ENCODE data around the gene KIF26B. TPM values are rescaled to one million over a fixed set of nuclear protein-coding genes. Genes with fewer than 3 reads are reported as not detected.

The KIF26B gene
- polyA plus RNA-seq, 4 donors = 19.7 to 35.9 (median 34.0) TPM

DNA sequence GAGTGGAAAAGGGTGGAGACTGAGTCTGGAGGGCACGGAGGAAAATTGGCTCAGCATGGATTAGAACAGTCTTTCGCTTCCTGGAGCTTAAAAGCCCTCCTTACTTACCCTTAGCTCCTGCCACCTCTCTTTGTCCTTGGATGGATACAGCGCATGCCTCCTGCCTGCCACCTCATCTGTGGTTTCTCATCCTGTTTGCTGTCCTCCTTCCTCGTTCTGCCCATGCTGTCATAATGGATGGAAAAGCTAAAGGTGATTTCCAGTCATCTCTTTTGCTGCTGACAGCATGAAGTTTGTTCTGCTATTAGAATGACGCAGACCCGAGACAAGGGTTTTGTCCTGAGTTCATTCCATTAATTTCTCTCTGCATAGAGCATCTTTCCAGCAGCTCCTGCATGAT is 425.9 kb downstream of the KIF26B start:
- DNase-seq (ENCODE audit: low read depth in 4 of 4, low spot score in 3 of 4) = no peak

DNA sequence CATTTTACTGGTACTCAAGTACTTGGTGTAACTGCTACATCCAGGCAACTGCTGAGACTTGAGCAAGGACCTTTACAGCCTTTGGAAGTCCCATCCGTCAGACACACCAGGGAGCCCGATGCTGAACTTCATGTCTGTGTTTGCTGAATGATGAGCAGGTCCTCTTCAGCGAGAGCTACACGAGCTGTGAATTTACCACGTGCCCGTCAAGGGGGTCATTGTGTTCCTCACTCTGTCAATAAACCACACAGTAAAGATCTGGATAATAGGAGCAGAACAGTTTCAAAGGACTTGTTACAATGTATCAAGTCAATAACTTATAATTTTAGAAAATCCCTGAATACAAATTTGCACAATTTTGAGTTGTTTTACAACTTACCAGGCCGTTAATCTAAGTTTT is 427.2 kb downstream of the KIF26B start:
- no peak for DNase-seq (ENCODE audit: low read depth in 4 of 4, low spot score in 3 of 4)

DNA sequence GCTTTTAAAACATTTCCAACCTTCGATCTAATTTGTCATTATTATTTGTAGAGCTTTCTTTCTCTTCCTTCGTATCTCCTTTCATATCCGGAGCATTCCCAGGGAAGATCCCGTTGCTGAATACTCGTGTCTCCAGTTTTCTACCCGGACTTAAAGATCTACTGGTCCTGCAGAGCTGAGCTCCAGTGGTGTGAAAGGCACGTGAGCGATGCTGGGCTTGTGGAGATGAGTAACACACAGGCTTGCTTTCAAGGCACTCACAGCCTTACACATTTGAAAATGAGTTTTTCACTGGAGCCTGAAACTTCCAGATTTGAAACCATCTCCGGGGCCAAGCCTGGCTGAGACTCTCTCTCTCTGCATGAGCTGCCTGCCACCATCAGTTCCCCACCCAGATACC is 428.3 kb downstream of the KIF26B start:
- DNase-seq (ENCODE audit: low read depth in 4 of 4, low spot score in 3 of 4) = no peak

DNA sequence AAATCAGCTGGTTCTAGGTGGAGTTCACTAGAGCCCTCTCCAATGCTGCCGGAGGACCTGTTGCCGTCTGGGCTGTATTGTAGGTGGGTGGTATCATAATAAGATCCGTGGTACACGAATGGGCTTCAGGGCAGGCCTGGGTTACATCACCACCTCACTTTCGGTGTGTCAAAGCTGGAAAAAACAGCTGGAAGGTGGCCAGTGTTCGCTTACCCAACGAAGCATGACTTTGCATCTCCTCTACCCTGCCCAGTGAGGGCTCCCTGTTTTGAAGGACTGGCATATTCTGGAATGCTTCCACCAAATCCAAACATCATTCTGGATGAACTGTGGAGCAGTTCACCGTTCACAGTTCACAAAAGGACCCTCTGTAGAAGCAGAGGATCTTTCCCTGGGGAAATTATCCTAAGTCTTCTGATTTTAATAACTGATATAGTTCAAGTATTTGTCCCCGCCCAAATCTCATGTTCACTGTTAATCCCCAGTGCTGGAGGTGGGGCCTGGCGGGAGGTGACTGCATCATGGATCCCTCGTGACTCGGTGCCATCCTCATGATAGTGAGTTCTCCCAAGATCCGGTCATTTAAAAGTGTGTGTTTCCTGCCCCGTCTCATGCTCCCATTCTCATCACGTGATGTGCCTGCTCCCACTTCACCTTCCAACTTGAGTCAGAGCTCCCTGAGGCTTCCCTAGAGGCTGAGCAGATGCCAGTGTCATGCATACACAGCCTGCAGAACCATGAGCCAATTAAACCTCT is 429.0 kb downstream of the KIF26B start:
- no peak for DNase-seq (ENCODE audit: low read depth in 4 of 4, low spot score in 3 of 4)

DNA sequence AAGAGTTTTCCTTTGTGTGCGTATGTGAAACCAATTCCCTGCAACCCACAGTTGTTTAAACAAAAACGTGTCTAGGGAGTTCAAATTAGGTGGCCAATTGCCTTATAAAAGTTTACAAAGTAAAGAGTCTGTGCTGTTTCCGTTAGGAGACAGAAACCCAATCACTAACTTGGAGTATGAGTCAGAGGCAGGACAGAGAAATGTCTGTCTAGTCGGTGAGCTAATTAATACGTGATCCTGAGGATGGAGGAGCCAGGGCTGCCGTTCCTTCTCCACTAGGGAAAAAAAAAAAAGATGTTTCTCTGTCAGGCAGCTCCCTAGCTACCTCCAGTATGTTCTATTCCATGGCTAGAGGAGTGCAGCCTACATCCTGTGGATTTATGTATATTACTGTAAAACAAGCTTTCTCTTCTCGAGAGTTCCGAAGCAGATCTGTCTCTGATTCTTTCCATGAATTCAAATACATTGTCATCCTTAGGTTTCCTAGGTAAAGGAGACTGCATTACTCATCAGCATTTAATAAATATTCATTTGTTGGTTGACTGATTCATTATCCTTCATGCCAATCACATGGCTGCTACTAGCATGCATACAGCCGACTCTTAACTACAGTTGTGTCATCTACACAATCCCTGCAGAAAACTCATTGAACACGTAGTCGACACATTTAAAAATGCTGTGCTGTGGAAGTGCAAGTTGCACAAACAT is 430.6 kb downstream of the KIF26B start:
- no peak for DNase-seq (ENCODE audit: low read depth in 4 of 4, low spot score in 3 of 4)

DNA sequence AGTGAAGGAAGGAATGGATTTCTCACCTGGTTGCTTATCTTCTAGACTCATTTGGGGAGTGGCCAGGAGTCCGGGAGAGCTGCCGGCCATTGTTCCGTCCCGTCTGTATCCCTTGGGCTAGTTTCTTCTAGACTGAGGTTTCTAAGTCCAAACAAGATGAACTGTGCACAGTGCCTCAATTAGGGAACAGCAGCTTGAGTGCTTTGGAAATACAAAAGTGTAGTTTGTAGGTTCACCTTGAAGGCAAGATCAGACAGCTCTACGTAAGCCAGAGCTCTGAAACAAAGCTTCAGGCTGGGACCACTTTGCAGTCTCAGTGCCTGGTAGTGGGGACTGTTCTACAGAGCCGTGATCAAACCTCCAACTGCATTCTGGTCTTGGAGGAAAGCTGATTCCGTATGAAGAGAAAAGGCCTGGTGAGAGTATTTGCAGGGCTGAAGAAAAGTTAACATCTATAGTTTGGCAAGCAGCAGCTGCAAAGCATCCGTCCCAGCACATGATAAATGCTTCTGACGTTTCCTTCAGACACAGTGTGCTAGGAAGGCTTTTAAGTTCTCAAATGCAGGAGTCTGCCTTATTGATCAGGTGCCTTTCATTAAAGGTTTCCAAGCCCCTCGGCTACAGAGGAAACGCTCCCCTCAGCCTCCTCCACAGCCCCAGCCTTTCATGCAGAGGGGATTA is 432.8 kb downstream of the KIF26B start:
- no peak for DNase-seq (ENCODE audit: low read depth in 4 of 4, low spot score in 3 of 4)

DNA sequence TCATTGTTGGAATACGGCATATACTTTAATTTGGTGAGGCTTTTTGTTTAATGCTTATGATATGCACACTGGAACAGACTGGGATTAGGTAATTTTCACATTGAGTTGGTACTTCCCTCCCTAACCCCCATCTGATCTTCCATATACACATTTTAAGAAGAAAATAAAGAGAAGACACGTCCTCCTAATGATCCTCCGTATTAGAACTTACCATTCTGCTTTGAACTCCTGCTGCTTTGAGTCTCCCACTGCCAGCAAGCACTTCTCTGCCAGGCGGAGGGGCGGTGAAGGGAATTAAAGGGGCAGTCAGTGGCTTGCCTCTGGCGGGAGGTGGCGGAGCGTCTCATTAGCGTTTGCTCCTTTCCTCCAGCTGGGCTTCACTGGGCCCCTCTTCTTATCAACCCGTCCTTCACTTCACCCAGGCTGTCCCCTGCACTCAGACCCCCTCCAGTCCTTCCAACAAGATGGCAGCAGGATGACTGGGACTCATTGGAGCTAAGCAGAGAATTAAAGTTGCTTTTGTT is 433.4 kb downstream of the KIF26B start:
- no peak for DNase-seq (ENCODE audit: low read depth in 4 of 4, low spot score in 3 of 4)

DNA sequence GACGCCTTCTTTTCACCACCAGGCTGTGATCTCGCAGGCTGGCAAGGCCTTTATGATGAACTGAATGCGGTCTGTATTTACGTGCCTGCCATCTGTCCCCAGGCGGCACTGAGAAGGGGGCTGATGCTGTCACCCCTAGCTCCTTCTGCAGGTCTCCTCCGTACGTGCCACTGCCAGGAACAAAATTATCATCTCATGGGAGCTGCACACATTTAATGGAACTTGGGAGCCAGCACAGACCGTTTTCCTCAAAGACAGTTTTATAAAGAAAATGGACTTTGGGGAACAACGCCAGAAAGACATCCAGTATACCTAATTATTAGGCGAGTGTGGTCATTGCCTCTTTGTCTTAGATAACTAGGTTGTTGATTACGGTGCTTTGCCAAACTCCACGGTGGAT is 434.5 kb downstream of the KIF26B start:
- DNase-seq (ENCODE audit: low read depth in 4 of 4, low spot score in 3 of 4) = no peak

DNA sequence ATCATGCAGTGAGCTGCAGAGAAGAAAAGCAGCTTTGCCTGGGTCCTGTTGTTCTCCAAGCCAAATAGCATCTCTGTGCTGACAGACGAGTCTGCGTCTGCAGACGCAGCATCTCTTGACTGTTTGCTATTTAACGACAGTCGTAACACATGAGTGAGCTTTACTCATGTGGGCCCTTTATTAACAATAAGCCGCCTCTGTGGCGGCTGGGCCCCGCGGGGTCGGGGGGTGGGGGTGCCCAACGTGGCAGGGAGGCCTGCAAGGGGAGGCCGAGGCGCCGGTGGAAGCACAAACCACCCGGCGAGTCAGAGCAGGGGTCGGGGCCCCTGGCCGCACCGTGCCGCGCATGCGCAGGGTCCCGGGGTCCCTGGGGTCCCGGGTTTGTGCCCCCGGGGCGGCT is 435.1 kb downstream of the KIF26B start:
- no peak for DNase-seq (ENCODE audit: low read depth in 4 of 4, low spot score in 3 of 4)

DNA sequence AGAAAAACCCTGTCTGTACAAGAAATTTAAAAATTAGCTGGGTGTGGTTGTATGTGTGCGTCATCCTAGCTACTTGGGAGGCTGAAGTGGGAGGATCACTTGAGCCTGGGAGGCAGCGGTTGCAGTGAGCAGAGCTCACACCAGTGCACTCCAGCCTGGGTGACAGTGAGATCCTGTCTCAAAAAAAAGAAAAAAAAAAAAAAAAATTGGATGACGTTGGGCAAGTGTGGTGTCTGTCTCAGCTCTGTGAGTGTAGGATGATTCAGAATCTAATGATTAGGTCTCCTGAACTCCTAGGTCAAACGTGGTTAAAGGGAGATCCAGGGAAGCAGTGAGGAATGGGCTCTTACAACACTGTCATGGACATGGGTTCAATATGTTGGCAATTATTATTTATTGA is 435.9 kb downstream of the KIF26B start:
- no peak for DNase-seq (ENCODE audit: low read depth in 4 of 4, low spot score in 3 of 4)

DNA sequence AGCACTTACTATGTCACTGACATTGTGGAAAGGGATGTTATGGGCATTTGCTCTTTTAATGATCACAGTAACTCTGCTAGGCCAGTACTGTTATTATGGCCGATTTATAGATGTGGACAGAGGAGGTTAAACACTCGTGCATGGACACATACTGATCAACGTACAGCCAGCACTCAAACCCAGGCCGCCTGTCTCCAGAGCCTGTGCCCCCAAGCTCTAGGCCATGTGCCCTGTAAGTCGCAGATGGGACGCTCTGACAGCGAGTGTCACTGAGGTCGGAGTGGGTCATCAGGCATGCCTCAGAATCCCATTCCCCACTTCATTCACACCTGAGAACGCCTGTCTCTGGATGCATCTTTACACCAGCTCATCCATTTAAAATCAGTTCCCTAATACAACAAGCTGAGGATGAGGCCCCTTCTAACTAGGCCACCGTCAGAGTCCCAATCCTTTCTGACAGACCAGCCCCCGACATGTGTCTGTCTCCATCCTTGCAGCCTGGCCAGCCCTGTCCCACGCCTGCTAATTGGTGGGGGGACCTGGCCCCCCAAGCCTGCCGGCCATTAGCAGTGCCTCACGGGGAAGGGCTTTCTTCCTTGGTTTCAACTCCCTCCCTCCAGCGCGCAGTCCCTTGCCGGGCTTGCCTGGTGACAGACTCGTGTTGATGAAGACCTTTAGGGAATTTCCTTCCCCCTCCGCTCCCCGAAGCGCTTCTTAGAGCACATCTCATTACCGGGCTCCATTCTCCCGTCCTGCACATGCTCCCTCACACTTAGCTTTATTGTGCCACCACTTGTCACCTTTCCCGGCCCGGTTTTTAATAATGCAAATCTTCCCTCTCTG is 436.8 kb downstream of the KIF26B start:
- DNase-seq (ENCODE audit: low read depth in 4 of 4, low spot score in 3 of 4) = no peak

DNA sequence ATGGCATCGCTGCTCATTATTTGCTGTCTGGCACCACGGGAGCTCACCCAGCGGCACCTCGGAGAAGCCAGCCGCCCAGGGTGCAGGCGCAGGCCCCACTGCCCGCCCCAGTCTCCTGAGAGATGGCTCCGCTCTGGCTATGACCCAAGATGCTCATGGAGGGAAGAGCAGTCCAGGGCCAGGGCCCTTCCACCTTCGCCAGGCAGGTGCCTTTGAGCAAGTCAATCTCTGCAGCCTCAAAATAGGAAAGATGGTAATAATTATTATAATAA is 437.3 kb downstream of the KIF26B start:
- no peak for DNase-seq (ENCODE audit: low read depth in 4 of 4, low spot score in 3 of 4)

DNA sequence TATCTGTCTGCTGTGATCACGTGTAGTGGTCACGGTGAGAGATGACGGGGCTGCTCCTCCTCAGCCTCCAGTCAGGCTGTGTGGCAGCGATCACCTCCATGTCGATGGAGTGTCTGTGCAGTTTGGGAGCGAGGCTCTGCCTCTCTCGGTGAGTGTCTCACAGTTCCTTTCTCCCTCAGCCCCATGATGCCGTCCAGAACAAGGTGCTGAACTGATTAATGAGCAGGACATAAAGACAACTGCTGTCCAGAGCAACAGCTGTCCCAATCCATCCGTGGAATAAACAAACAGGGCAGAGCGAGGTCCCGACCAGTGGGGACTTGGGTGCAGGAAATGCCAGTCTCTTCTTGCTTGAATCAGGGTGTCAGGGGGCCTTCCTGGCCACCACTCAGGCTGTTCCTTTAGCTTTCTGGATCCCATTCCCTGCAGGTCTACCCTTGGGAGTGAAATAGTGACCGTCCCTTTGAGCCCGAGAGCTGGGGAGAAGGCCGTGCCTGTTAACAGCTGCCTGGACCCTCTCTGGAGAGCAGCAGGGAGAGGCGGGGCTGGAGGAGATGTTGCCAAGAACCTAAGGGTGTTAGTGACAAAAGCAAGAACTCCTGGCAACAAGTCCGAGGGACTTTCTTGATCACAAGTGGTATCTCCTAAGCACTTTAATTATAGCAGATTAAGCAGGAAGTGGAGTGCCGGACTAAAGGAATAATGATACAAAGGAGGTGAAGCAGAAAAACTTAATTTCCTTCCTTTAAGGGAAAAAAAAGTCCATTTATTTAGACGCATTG is 443.9 kb downstream of the KIF26B start:
- no peak for DNase-seq (ENCODE audit: low read depth in 4 of 4, low spot score in 3 of 4)

DNA sequence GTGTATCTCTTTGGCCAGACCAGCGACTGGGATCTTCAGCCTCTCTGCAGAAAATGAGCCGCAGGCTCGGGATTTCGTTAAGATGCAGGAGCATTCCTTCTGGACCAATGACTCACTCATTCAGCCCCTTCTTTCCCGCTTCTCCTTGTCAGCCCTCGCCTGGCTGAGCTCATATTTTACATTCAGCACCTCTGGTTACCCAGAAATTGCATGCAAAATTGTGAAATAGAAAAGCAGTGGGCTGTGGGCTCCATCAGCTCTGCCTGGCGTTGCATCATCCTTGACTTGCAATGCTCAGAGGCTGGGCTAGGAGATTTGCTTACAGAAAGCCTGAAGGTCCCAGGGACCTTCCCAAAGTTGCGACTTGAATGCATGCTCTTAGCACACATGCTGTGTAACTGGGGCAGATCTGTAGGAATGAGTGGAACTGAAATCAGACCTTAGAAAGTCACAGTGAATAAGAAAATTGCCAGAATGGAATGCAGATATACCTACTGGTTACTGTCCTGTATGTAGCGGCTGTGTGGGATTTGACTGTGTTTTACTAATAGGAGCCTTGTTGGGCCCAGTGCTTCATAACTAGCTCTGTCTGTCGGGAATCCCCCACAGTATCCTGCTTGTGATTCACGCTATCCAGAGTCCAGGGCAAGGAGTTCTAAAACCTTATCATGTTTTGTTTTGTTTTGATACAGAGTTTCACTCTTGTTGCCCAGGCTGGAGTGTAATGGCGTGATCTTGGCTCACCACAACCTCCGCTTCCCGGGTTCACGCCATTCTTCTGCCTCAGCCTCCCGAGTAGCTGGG is 444.8 kb downstream of the KIF26B start:
- no peak for DNase-seq (ENCODE audit: low read depth in 4 of 4, low spot score in 3 of 4)

DNA sequence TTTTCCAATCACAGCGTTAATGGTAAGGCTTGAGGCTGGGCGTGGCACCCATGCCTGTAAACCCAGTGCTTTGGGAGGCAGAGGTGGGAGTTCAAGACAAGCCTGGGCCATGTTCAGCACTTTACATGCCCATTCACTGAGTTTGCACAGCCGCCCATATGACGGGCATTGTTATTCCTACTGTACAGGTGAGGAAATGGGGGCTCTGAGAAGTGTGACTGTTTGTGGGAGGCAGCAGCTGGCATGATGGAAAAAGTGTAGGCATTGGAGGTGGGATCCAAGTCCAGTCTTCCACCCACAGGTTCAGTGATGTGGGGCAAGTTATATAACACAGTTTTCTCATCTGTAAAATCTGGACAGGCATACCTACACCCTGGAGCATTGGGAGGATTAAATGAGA is 445.9 kb downstream of the KIF26B start:
- no peak for DNase-seq (ENCODE audit: low read depth in 4 of 4, low spot score in 3 of 4)

DNA sequence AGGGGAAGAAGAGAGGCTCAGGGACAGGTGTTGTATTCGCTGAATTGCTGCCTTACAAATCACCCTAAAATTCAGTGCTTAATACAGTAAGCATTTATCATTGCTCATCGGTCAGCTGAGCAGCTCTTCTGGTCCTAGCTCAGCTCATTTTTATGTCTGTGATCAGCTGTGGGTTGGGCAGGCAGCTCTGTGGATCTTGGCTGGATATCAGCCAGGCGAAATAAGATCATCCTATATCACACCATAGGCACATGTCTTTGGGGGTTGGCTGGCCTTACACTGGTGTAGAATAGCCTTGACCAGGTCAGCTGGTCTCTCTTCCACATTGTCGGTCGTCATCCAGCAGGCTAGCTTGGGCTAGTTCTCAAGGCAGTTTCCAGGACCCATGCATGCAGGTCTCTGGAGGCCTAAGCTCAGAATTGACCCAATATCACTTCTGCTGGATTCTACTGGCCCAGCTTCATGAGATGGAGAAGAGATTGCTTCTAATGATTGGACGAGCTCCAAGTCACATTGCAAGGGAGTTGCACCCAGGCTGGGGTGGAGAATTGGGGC is 448.6 kb downstream of the KIF26B start:
- DNase-seq (ENCODE audit: low read depth in 4 of 4, low spot score in 3 of 4) = no peak

DNA sequence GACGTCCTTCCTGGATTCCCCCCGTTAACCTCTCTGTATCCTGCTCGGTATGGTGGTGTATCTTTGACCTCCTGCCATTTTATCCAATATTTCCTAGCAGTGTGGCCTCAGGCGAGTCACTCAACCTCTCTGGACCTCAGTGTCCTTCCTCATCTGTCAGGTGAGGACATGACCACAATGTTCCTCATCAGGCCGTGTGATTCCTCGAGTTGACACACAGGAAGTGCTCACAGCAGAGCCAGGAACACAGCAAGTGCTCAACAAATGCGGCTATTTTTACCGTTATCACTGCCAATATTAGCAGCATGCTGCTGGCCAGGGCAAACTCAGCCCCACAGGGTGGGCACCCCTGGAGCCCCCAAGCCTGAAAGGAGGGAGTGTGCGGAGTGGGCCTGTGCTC is 450.2 kb downstream of the KIF26B start:
- DNase-seq (ENCODE audit: low read depth in 4 of 4, low spot score in 3 of 4) = no peak

DNA sequence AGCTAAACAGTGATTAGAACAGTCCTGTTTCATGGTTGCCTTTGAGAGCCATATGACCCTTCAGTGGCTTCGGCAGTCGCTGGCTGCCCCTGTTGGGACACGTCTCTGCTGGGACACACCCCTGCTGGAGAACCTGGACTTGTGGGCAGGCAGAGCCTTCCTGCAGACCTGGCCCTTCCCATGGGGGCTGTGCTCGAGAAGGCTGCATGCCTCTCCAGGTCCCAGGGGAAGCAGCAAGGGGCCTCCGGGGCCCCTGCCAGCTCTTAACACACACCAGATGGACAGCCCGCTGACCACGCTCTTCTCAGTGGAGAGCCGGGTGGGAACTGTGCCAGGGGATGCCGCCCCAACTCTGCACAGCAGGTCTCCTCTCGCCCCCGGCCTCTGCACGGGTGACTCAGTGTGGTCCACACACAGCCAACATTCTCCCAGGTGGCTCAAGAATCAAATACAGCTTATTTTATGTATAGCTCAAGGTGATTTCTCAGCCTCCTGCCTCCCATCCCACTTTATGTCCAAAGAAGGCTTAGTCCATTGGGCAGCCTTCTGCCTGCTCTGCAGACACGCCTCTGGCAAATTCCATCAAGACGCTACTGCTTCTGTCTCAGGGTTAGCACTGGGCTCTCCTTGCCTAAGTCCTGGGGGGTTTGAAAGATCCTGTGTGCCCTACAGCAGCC is 450.8 kb downstream of the KIF26B start:
- DNase-seq (ENCODE audit: low read depth in 4 of 4, low spot score in 3 of 4) = no peak

Measured in left renal pelvis (tissue), 4 donors.